Stimulated activated memory B cell treated with anti-CD40 and anti-IgM and Interleukin-4, amounts not matched to agents 10 μg/mL and 1 μg/mL and 100 μg/mL, for 72 hours (primary cell): ENCODE data around the gene CBARP.
A peak's percentile ranks its signal among the peaks of the same experiment; 100 is the strongest.

ENCODE experiments used
- ATAC-seq: fragments of 150-1000 bp; cut with Tn5 transposase; 2 replicates; pipeline ENCODE4 v1.10.0; 2021
- H3K27ac Mint-ChIP-seq: one replicate; pipeline ENCODE4 v1.8.0; 2022; ENCODE audit warnings: mild to moderate bottlenecking, mixed read lengths
- H3K27me3 Mint-ChIP-seq: one replicate; pipeline ENCODE4 v1.8.0; 2022; ENCODE audit warnings: mixed read lengths
- H3K36me3 Mint-ChIP-seq: one replicate; pipeline ENCODE4 v1.8.0; 2022; ENCODE audit warnings: mixed read lengths
- H3K4me1 Mint-ChIP-seq: one replicate; pipeline ENCODE4 v1.8.0; 2022; ENCODE audit warnings: mixed read lengths
- H3K4me3 Mint-ChIP-seq: one replicate; pipeline ENCODE4 v1.8.0; 2022; ENCODE audit warnings: mild to moderate bottlenecking, moderate library complexity, mixed read lengths
- H3K9me3 Mint-ChIP-seq: one replicate; pipeline ENCODE4 v1.8.0; 2022; ENCODE audit warnings: mixed read lengths

CBARP gene

GRCh38 chr19:1232652-1233072 lies 5.1 kb downstream of the CBARP start:
- Mint-ChIP-seq H3K4me1 (no peaks in the 10 kb centered on the region), H3K36me3 (peaks cover 5% of the 10 kb centered on the region), H3K4me3 (no peak overlapping the region), H3K27me3 (peaks cover 9% of the 10 kb centered on the region), H3K27ac (no peak overlapping the region), H3K9me3 (no peaks in the 10 kb centered on the region)
- ATAC-seq, result no peak

GRCh38 chr19:1231729-1232637 lies 5.8 kb downstream of the CBARP start:
- Mint-ChIP-seq H3K27ac (no peak overlapping the region), H3K27me3 (peaks cover 9% of the 10 kb centered on the region), H3K4me3 (no peak overlapping the region), H3K36me3 (peaks cover 5% of the 10 kb centered on the region), H3K4me1 (no peaks in the 10 kb centered on the region), H3K9me3 (no peaks in the 10 kb centered on the region)
- ATAC-seq, result no peak

- no peak overlapping the region for H3K4me3 Mint-ChIP-seq
- H3K4me1 Mint-ChIP-seq, result no peaks in the 10 kb centered on the region
- no peak overlapping the region for H3K27ac Mint-ChIP-seq
- peaks cover 5% of the 10 kb centered on the region for H3K36me3 Mint-ChIP-seq
- ATAC-seq, result no peak
- H3K27me3 Mint-ChIP-seq, result no peaks in the 10 kb centered on the region
- H3K9me3 Mint-ChIP-seq, result no peaks in the 10 kb centered on the region
These were observed 6.9 kb downstream of the CBARP start for GRCh38 chr19:1230783-1231489.

- H3K27ac Mint-ChIP-seq, result no peak overlapping the region
- H3K4me1 Mint-ChIP-seq, result no peaks in the 10 kb centered on the region
- peaks cover 5% of the 10 kb centered on the region for H3K36me3 Mint-ChIP-seq
- H3K27me3 Mint-ChIP-seq, result no peaks in the 10 kb centered on the region
- no peak overlapping the region for H3K4me3 Mint-ChIP-seq
- no peaks in the 10 kb centered on the region for H3K9me3 Mint-ChIP-seq
- ATAC-seq, result no peak
These were observed 7.7 kb downstream of the CBARP start for GRCh38 chr19:1229924-1230782.

GRCh38 chr19:1229056-1229923 lies 8.5 kb downstream of the CBARP start:
- ATAC-seq, result peak; percentile 52
- H3K27me3 Mint-ChIP-seq, result no peaks in the 10 kb centered on the region
- H3K27ac Mint-ChIP-seq, result no peak overlapping the region
- no peaks in the 10 kb centered on the region for H3K9me3 Mint-ChIP-seq
- H3K36me3 Mint-ChIP-seq, result peaks cover 5% of the 10 kb centered on the region
- H3K4me1 Mint-ChIP-seq, result no peaks in the 10 kb centered on the region
- H3K4me3 Mint-ChIP-seq, result no peak overlapping the region

- Mint-ChIP-seq H3K27ac (no peak overlapping the region), H3K4me3 (no peak overlapping the region), H3K36me3 (peaks cover 5% of the 10 kb centered on the region), H3K4me1 (no peaks in the 10 kb centered on the region), H3K9me3 (no peaks in the 10 kb centered on the region), H3K27me3 (no peaks in the 10 kb centered on the region)
- ATAC-seq, result peak; percentile 1
These were observed 9.4 kb downstream of the CBARP start for GRCh38 chr19:1228161-1228957.

- Mint-ChIP-seq H3K4me1 (no peaks in the 10 kb centered on the region), H3K27ac (no peak overlapping the region)
These were observed 10.3 kb downstream of the CBARP start for GRCh38 chr19:1227304-1228054.

GRCh38 chr19:1226522-1227303 lies 11.1 kb downstream of the CBARP start:
- Mint-ChIP-seq H3K36me3 (peaks cover 5% of the 10 kb centered on the region), H3K27ac (no peak overlapping the region), H3K9me3 (no peaks in the 10 kb centered on the region), H3K4me1 (no peaks in the 10 kb centered on the region), H3K4me3 (no peak overlapping the region), H3K27me3 (no peaks in the 10 kb centered on the region)
- ATAC-seq, result no peak

More at GRCh38 chr19:1227304-1228054, 10.3 kb downstream of the CBARP start:
- ATAC-seq, result no peak
- H3K9me3 Mint-ChIP-seq, result no peaks in the 10 kb centered on the region
- H3K4me3 Mint-ChIP-seq, result no peak overlapping the region
- H3K36me3 Mint-ChIP-seq, result peaks cover 5% of the 10 kb centered on the region
- H3K27me3 Mint-ChIP-seq, result no peaks in the 10 kb centered on the region

- ATAC-seq, result no peak
- Mint-ChIP-seq H3K27me3 (no peaks in the 10 kb centered on the region), H3K4me3 (no peak overlapping the region), H3K4me1 (no peaks in the 10 kb centered on the region), H3K27ac (no peak overlapping the region), H3K9me3 (no peaks in the 10 kb centered on the region), H3K36me3 (peaks cover 5% of the 10 kb centered on the region)
These were observed 11.6 kb downstream of the CBARP start for GRCh38 chr19:1226227-1226518.

GRCh38 chr19:1225440-1226226 lies 12.2 kb downstream of the CBARP start:
- Mint-ChIP-seq H3K36me3 (peaks cover 5% of the 10 kb centered on the region), H3K4me3 (no peak overlapping the region), H3K4me1 (no peaks in the 10 kb centered on the region), H3K9me3 (no peaks in the 10 kb centered on the region), H3K27me3 (no peaks in the 10 kb centered on the region), H3K27ac (no peak overlapping the region)
- no peak for ATAC-seq

GRCh38 chr19:1224847-1225246 lies 13.0 kb downstream of the CBARP start:
- Mint-ChIP-seq H3K4me3 (no peak overlapping the region), H3K4me1 (no peaks in the 10 kb centered on the region), H3K36me3 (peaks cover 5% of the 10 kb centered on the region), H3K27ac (no peak overlapping the region), H3K27me3 (no peaks in the 10 kb centered on the region), H3K9me3 (no peaks in the 10 kb centered on the region)
- no peak for ATAC-seq

- no peaks in the 10 kb centered on the region for H3K4me1 Mint-ChIP-seq
- no peak overlapping the region for H3K27ac Mint-ChIP-seq
- no peaks in the 10 kb centered on the region for H3K27me3 Mint-ChIP-seq
- peaks cover 5% of the 10 kb centered on the region for H3K36me3 Mint-ChIP-seq
- no peak overlapping the region for H3K4me3 Mint-ChIP-seq
- H3K9me3 Mint-ChIP-seq, result no peaks in the 10 kb centered on the region
- ATAC-seq, result no peak
These were observed 13.6 kb downstream of the CBARP start for GRCh38 chr19:1224047-1224825.
